Measurements from ENCODE around the gene TMCO1.
A peak's percentile ranks its signal among the peaks of the same experiment; 100 is the strongest.
"Not testable (repeated sequence)": the region's sequence is repeated elsewhere in the genome, so short reads cannot be mapped to it uniquely, and the experiment has no call there.

TMCO1 gene

GRCh38 chr1:165768513-165769394 is at the start of gene TMCO1:
TSS of gene TMCO1 (minus strand) at chr1:165768868. CDS start at chr1:165768751, 117 bp downstream.
- DNase-seq (ENCODE audit: low spot score), result peak; percentile 96

DNA sequence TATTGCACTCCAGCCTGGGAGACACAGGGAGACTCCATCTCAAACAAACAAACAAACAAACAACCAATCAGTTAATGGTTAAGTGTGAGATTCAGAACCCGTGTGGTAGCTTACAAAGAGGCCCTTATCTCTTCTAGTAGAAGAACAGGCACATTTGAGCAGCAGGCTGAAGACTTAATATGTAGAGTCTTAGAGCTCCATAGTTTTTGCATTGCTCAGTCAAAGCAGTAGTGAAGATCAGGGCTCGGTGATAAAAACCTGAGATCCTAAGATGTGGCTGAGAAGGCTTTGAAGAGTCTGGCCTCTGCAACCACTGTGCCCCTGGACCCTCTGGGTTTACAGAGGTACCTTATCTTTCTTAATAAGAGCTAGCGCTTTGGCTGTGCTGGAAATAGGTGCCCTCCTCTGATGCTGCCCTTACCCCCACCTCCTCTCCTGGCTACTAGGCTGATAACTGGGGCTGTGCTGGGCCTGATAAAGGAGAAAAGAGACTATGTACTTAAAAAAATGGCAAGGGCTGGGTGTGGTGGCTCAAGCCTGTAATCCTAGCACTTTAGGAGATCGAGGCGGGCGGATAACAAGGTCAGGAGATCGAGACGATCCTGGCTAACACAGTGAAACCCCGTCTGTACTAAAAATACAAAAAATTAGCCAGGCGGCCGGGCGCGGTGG is 48.3 kb upstream of the TMCO1 start:
- no peak for DNase-seq (ENCODE audit: low spot score)

GRCh38 chr1:165816157-165816556 is 47.5 kb upstream of the TMCO1 start:
- no peak for DNase-seq (ENCODE audit: low spot score)

- no peak for DNase-seq (ENCODE audit: low spot score)
These were observed 47.1 kb upstream of the TMCO1 start for GRCh38 chr1:165815725-165816124.

DNA sequence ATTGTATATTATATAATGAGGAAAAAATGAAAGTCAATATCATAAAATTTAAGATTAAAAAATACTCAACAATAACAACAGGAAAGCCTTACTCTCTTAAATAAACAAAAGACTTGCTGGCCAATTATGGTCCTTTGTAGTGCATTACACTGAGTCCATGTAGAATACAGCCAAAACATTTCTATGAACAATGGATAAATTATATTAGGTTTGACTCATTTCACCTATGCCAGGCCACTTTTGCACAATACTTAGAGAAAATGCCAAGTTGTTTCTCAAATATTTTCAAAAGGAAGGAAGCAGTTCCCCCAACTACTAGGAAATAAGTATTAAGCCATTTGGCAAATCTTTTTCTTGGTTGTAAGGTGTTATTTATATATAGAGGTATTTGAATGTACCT is 38.9 kb upstream of the TMCO1 start:
- no peak for DNase-seq (ENCODE audit: low spot score)

GRCh38 chr1:165804513-165804912 is 35.8 kb upstream of the TMCO1 start:
- not testable (repeated sequence) for DNase-seq (ENCODE audit: low spot score)

DNA sequence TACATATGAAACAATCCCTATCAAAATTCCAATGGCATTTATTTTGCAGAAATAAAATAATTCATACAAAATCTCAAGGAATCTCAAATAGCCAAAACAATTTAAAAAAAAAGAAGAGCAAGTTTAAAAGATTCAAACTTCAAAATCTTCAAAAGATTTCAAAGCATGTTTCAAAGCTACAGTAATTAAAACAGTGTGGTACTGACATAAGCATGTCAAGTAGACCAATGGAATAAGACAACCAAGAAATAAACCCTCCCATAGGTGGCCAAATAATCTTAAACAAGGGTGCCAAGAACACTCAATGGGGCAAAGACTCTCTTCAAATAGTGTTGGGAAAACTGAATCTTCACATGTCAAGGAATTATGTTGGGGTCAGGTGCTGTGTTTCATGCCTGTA is 30.7 kb upstream of the TMCO1 start:
- no peak for DNase-seq (ENCODE audit: low spot score)

- no peak for DNase-seq (ENCODE audit: low spot score)
These were observed 27.2 kb upstream of the TMCO1 start for GRCh38 chr1:165795894-165796293.

DNA sequence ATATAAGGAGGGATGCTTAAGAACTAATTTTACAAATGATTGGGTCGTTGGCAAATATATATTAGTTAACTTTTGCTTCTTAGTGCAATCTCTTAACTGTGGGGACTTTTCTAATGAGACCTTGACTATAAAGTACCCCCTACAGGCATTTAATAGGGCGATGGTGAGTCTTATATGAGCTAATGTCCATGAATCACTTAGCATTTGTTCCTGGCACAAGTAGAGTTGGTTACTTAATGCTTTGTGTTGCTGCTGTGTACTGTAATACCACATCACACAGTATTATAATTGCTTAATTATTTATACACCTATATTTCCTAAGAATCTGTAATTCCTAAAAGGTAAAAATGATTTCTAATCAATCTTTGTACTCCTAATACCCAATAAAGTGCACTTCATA is 25.3 kb upstream of the TMCO1 start:
- no peak for DNase-seq (ENCODE audit: low spot score)

- DNase-seq (ENCODE audit: low spot score), result no peak
These were observed 19.1 kb upstream of the TMCO1 start for GRCh38 chr1:165787741-165788140.

DNA sequence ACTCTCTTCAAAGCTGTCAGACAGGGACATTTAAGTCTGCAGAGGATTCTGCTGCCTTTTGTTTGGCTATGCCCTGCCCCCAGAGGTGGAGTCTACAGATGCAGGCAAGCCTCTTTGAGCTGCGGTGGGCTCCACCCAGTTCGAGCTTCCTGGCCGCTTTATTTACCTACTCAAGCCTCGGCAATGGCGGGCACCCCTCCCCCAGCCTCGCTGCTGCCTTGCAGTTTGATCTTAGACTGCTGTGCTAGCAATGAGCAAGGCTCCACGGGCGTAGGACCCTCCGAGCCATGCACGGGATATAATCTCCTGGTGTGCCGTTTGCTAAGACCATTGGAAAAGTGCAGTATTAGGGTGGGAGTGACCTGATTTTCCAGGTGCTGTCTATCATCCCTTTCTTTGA is 14.9 kb upstream of the TMCO1 start:
- not testable (repeated sequence) for DNase-seq (ENCODE audit: low spot score)

DNA sequence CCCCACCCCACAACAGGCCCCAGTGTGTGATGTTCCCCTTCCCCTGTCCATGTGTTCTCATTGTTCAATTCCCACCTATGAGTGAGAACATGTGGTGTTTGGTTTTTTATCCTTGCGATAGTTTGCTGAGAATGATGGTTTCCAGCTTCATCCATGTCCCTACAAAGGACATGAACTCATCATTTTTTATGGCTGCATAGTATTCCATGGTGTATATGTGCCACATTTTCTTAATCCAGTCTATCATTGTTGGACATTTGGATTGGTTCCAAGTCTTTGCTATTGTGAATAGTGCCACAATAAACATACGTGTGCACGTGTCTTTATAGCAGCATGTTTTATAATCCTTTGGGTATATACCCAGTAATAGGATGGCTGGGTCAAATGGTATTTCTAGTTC is 9.5 kb upstream of the TMCO1 start:
- not testable (repeated sequence) for DNase-seq (ENCODE audit: low spot score)

DNA sequence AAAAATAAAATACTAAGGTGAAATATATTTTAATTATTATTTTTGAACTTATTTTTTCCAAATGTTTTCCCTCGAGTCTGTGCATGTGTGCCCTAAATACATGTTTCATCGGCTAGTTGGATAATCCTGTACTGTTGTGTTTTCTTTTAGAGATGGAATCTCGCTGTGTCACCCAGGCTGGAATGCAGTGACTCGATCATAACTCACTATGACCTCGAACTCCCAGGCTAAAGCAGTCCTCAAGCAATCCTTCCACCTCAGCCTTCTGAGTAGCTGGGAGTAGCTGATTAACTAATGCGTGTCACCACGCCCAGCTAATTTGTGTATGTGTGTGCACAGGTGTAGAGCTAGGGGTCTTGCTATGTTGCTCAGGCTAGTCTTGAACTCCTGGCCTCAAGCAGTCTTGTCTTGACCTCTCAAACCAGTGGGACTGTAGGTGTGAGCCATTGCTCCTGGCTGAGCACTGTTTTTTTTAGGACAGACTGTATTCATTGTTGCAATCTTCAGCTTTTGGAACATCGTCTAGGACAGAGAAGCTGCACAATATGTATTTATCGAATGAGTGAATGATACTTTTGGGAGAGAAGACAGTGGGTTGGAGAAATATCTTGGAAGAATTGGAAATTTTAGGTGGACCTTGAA is 4.8 kb upstream of the TMCO1 start:
- DNase-seq (ENCODE audit: low spot score), result no peak

- DNase-seq (ENCODE audit: low spot score), result no peak
These were observed 4.1 kb upstream of the TMCO1 start for GRCh38 chr1:165772739-165773138.

- no peak for DNase-seq (ENCODE audit: low spot score)
These were observed 4.4 kb downstream of the TMCO1 start for GRCh38 chr1:165764277-165764676.

GRCh38 chr1:165763442-165763841 is 5.2 kb downstream of the TMCO1 start:
- no peak for DNase-seq (ENCODE audit: low spot score)

DNA sequence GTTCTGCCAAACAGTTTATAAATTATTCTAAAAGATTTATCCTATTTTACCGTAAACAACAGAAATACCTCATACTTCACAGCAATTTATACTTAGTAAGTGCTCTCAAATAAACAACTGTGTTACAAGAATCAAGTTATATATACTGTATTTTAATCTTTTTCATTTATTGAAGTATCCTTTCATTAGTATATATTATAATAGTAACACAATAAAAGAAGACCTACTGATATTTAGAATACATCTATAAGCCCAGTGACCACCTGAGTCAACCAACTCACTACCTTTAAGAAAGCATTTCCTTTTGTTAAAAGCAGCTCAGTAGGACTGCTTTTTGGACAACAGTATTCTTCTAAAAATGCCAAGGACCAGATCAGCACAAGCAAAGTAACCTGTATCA is 5.9 kb downstream of the TMCO1 start:
- DNase-seq (ENCODE audit: low spot score), result no peak

- no peak for DNase-seq (ENCODE audit: low spot score)
These were observed 9.6 kb downstream of the TMCO1 start for GRCh38 chr1:165759095-165759494.

DNA sequence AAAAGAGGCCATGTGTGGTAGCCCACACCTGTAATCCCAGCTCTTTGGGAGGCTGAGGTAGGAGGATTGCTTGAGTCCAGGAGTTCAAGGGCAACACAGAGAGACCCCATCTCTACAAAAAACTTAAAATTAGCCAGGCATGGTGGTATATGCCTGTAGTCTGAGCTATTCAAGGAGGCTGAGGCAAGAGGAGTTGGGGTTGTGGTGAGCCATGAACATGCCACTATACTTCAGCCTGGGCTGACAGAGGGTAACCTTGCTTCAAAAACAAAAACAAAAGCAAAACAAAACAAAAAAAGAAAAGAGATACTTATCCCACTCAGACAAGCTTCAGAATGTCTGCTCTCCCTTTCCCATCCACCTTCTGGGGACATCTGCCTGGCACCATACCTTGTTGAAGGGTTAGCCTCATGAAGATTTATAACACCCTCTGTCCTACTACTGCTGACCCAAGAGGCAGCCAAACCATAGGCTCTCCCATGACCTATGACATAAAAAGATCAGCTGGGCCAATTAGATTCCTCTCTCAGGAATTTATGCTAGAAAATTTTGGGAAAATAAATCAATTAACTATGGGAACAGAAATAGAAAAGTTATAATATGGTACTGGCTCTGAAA is 13.2 kb downstream of the TMCO1 start:
- DNase-seq (ENCODE audit: low spot score), result no peak

- peak; percentile 37 for DNase-seq (ENCODE audit: low spot score)
These were observed 14.7 kb downstream of the TMCO1 start for GRCh38 chr1:165753934-165754333.

DNA sequence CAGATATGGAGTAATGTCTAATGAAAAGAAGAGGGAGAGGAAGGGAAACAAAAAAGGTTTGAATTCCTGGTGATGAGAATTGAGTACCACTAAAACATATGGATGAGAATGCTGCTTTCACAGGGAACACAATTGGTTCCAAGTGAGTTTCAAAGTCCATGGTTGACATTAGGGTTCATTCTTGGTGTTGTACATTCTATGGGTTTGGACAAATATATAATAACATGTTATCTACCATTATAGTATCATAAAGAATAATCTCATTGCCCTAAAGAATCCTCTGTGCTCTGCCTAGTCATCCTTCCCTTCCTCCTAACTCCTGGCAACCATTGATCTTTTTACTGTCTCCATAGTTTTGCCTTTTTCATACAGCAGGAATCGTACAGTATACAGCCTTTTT is 20.1 kb downstream of the TMCO1 start:
- DNase-seq (ENCODE audit: low spot score), result no peak

GRCh38 chr1:165747632-165748447 is 20.8 kb downstream of the TMCO1 start:
- no peak for DNase-seq (ENCODE audit: low spot score)

Measured in germinal center (tissue), 1 donor.